ENCODE results near the gene RASL10B. TPM values are rescaled to one million over a fixed set of nuclear protein-coding genes. Genes with fewer than 3 reads are reported as not detected.

Gene RASL10B
- polyA plus RNA-seq, 4 donors = 0.27 to 1.9 (median 1.1) TPM

DNA sequence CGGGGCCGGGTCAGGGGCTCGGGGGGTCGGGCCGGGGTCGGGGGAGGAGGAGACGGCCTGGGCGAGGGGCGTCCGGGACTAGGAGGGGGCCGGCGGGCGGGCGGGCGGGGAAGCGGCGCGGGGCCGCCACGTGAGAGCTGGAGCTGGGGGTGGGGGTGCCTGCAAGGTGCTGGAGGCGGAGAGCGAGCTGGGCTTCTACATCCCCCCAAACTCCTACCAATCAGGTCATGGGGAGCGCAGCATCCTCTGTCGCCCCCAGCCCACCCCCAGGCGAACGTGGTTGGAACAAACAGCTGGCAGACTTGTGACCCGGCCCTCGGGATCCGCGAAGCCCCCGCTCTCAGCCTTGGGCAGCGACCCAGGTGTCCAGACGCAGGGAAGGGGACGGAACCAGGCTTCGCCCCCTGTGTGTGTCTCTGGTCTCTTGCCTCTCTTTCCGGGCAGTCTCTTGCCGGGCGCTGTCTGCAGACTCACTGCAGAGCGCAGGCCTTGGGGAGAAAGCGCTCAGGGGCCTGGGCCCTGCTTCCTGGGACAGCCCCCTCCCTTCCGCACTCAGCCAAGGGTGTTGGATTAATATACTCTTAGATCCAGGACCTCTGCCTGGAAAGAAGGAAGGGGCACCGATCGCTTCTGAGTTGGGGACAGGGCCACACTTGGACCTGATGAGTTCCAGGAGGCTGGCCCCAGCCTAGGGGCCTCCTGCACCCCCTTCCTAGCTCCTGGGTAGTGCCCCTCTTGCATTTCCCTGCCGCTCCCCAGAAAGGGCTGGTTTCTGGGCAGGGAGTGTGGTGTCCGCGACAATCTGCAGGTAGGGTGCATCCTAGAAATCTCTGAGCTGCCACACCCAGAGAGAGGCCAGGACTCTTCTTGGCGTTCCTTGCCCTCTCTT lies 722 bp downstream of the RASL10B start:
- no peaks in the 10 kb centered on the region for H3K27me3 ChIP-seq (ENCODE audit: control insufficient read depth in 3 of 3, insufficient read depth in 3 of 3, low read length in 3 of 3)
- no peaks in the 10 kb centered on the region for H3K9me3 ChIP-seq (ENCODE audit: control insufficient read depth in 2 of 2, insufficient read depth in 1 of 2, low read depth in 1 of 2, low read length in 1 of 2)
- H3K4me1 ChIP-seq (ENCODE audit: control insufficient read depth in 3 of 3, insufficient read depth in 2 of 3, low read depth in 1 of 3, low read length in 2 of 3) = peaks cover 0 to 22% (median 5%) of the 10 kb centered on the region in 3 donors
- H3K27ac ChIP-seq (ENCODE audit: low read depth in 1 of 3, low read length in 2 of 3) = no peak overlapping the region
- DNase-seq (peak in 1 of 2 donors; percentile 42), FAIRE-seq (no peak)
- WGBS, 3 donors = 9 to 21% (median 19%) methylated on average over 33 to 47 of the region's 47 CpGs
- H3K4me3 ChIP-seq (ENCODE audit: low read depth in 1 of 3, low read length in 3 of 3) = peak overlapping the region in 2 of 3 donors; percentile 30 to 56
- peaks cover 0 to 3% (median 2%) of the 10 kb centered on the region in 3 donors for H3K36me3 ChIP-seq (ENCODE audit: control insufficient read depth in 3 of 3, insufficient read depth in 2 of 3, low read depth in 1 of 3, low read length in 3 of 3)

DNA sequence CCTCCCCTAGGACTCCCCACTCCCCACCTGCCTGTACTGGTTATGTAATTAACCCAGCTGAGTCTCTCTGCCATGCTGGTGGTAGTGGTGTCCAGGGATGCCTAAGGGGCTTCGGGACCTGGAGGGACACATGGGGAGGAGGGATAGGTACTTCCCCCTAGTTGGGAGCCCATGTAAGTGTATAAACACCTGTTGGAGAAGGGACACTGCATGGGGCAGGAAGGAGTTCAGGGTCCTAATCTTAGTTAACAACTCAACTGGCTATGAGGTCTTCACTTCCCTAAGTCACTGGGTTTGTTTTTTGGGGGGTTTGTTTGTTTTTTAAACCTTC lies 1.3 kb downstream of the RASL10B start:
- FAIRE-seq (no peak), DNase-seq (no peak)
- Histone ChIP-seq H3K27ac (ENCODE audit: low read depth in 1 of 3, low read length in 2 of 3) (no peak overlapping the region), H3K27me3 (ENCODE audit: control insufficient read depth in 3 of 3, insufficient read depth in 3 of 3, low read length in 3 of 3) (no peaks in the 10 kb centered on the region), H3K4me1 (ENCODE audit: control insufficient read depth in 3 of 3, insufficient read depth in 2 of 3, low read depth in 1 of 3, low read length in 2 of 3) (peaks cover 0 to 16% (median 4%) of the 10 kb centered on the region in 3 donors), H3K4me3 (ENCODE audit: low read depth in 1 of 3, low read length in 3 of 3) (peak overlapping the region in 1 of 3 donors; percentile 30), H3K9me3 (ENCODE audit: control insufficient read depth in 2 of 2, insufficient read depth in 1 of 2, low read depth in 1 of 2, low read length in 1 of 2) (no peaks in the 10 kb centered on the region), H3K36me3 (ENCODE audit: control insufficient read depth in 3 of 3, insufficient read depth in 2 of 3, low read depth in 1 of 3, low read length in 3 of 3) (peaks cover 0 to 3% (median 2%) of the 10 kb centered on the region in 3 donors)
- WGBS, 3 donors = 69 to 82% (median 79%) methylated on average over 1 of the region's 1 CpG

DNA sequence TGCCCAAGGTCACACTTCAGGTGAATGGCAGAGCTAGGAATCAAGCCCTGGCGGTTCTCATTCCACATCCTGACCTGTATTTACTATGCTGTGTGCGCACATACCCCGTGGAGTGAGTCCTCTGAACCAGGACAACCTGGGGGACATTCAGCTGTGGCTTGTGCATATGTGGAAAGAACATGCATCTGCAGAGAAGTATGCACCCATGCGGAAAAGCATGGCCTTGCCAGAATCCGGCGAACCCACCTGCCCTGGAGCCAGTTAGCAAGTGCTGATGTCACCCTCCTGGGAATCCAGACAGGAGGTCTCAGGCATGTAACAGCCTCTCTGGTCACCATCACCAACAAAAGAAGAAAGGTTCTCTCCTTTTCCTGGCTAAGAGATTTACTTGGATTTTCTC lies 1.9 kb downstream of the RASL10B start:
- Histone ChIP-seq H3K9me3 (ENCODE audit: control insufficient read depth in 2 of 2, insufficient read depth in 1 of 2, low read depth in 1 of 2, low read length in 1 of 2) (no peaks in the 10 kb centered on the region), H3K4me3 (ENCODE audit: low read depth in 1 of 3, low read length in 3 of 3) (no peak overlapping the region), H3K4me1 (ENCODE audit: control insufficient read depth in 3 of 3, insufficient read depth in 2 of 3, low read depth in 1 of 3, low read length in 2 of 3) (peaks cover 0 to 12% (median 4%) of the 10 kb centered on the region in 3 donors), H3K27ac (ENCODE audit: low read depth in 1 of 3, low read length in 2 of 3) (no peak overlapping the region), H3K27me3 (ENCODE audit: control insufficient read depth in 3 of 3, insufficient read depth in 3 of 3, low read length in 3 of 3) (no peaks in the 10 kb centered on the region), H3K36me3 (ENCODE audit: control insufficient read depth in 3 of 3, insufficient read depth in 2 of 3, low read depth in 1 of 3, low read length in 3 of 3) (peaks cover 0 to 2% (median 2%) of the 10 kb centered on the region in 3 donors)
- 87 to 91% (median 87%) methylated on average over 6 of the region's 6 CpGs for WGBS, 3 donors
- DNase-seq = no peak
- no peak for FAIRE-seq

DNA sequence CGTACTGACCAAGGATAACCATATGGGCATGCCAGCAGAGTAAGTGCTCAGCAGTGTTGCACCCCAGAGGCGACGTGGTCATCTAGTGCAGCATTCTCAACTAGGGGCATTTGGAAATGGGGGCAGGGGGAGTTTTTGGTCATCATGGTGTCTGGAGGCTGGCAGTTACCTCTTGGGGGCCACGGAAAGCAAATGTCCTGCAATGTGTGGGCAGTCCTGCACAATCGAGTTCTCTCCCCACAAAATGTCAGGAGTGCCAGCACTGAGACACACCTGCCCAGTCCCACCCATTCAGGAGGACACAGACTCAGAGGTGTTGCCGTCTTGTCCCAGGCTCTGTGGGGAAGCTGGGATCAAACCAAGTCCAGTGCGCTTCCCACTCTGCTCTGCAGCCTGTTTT lies 3.0 kb downstream of the RASL10B start:
- FAIRE-seq = no peak
- H3K27ac ChIP-seq (ENCODE audit: low read depth in 1 of 3, low read length in 2 of 3) = no peak overlapping the region
- 85 to 89% (median 89%) methylated on average over 7 of the region's 7 CpGs for WGBS, 3 donors

DNA sequence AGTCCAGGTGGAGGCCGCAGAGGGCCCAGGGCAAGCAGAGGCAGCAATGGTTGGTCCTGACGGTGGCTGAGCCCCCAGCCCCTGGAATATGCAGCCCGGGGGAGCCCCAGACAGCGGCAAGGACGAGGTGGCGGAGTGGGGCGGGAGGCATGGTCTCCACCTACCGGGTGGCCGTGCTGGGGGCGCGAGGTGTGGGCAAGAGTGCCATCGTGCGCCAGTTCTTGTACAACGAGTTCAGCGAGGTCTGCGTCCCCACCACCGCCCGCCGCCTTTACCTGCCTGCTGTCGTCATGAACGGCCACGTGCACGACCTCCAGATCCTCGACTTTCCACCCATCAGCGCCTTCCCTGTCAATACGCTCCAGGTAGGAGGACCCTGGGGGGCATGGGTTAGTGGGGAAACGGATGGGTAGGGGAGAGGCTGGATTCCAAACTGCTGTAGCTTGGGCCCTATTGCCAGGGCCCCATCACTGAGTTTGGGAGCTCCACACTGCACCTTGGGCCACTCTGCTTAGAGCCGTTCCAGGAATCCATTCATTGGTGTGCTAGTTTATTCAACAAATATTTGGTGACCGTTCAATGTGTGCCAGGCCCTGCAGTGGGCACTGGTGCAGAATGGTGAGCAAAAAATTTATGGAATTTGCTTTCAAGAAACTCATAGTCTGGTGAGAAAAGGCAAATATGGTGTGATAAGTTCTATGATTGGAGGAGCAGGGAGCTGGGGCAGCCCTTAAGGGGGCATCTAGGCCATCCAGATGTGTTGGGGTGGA lies 3.8 kb downstream of the RASL10B start:
- H3K4me1 ChIP-seq (ENCODE audit: control insufficient read depth in 3 of 3, insufficient read depth in 2 of 3, low read depth in 1 of 3, low read length in 2 of 3) = peaks cover 0 to 12% (median 4%) of the 10 kb centered on the region in 3 donors
- no peaks in the 10 kb centered on the region for H3K9me3 ChIP-seq (ENCODE audit: control insufficient read depth in 2 of 2, insufficient read depth in 1 of 2, low read depth in 1 of 2, low read length in 1 of 2)
- 85 to 92% (median 89%) methylated on average over 29 of the region's 29 CpGs for WGBS, 3 donors
- H3K27me3 ChIP-seq (ENCODE audit: control insufficient read depth in 3 of 3, insufficient read depth in 3 of 3, low read length in 3 of 3) = peaks cover 0 to 3% (median 0%) of the 10 kb centered on the region in 3 donors
- H3K36me3 ChIP-seq (ENCODE audit: control insufficient read depth in 3 of 3, insufficient read depth in 2 of 3, low read depth in 1 of 3, low read length in 3 of 3) = no peaks in the 10 kb centered on the region
- H3K27ac ChIP-seq (ENCODE audit: low read depth in 1 of 3, low read length in 2 of 3) = no peak overlapping the region
- no peak overlapping the region for H3K4me3 ChIP-seq (ENCODE audit: low read depth in 1 of 3, low read length in 3 of 3)
- no peak for DNase-seq
- no peak for FAIRE-seq

More for the DNA sequence above, 3.0 kb downstream of the RASL10B start:
- H3K27me3 ChIP-seq (ENCODE audit: control insufficient read depth in 3 of 3, insufficient read depth in 3 of 3, low read length in 3 of 3) = no peaks in the 10 kb centered on the region
- no peak overlapping the region for H3K4me3 ChIP-seq (ENCODE audit: low read depth in 1 of 3, low read length in 3 of 3)
- H3K36me3 ChIP-seq (ENCODE audit: control insufficient read depth in 3 of 3, insufficient read depth in 2 of 3, low read depth in 1 of 3, low read length in 3 of 3) = no peaks in the 10 kb centered on the region
- DNase-seq = no peak
- peaks cover 0 to 12% (median 4%) of the 10 kb centered on the region in 3 donors for H3K4me1 ChIP-seq (ENCODE audit: control insufficient read depth in 3 of 3, insufficient read depth in 2 of 3, low read depth in 1 of 3, low read length in 2 of 3)
- H3K9me3 ChIP-seq (ENCODE audit: control insufficient read depth in 2 of 2, insufficient read depth in 1 of 2, low read depth in 1 of 2, low read length in 1 of 2) = no peaks in the 10 kb centered on the region

DNA sequence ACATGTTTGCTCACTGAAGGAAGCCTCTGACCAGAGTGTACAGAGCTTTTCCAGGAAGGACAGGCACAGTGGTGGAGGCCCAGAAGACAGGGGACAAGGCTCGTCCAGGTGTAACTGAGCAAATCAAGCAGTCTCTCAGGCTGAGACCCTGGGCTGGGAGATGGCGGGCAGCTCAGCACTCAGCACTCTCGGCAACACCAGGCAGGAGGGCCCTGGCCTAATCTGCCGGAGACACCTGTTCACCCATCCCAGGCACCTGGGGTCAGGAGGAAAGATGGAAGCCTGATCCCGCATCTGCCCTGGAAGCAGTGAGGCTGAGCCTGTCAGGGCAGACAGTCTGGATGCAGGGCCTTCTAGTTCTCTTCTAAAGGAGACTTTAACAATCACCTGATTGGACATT lies 4.8 kb downstream of the RASL10B start:
- H3K36me3 ChIP-seq (ENCODE audit: control insufficient read depth in 3 of 3, insufficient read depth in 2 of 3, low read depth in 1 of 3, low read length in 3 of 3) = no peaks in the 10 kb centered on the region
- 91 to 96% (median 95%) methylated on average over 5 of the region's 5 CpGs for WGBS, 3 donors
- peaks cover 0 to 5% of the 10 kb centered on the region in 2 donors for H3K9me3 ChIP-seq (ENCODE audit: control insufficient read depth in 2 of 2, insufficient read depth in 1 of 2, low read depth in 1 of 2, low read length in 1 of 2)
- H3K27me3 ChIP-seq (ENCODE audit: control insufficient read depth in 3 of 3, insufficient read depth in 3 of 3, low read length in 3 of 3) = peaks cover 0 to 12% (median 7%) of the 10 kb centered on the region in 3 donors
- H3K27ac ChIP-seq (ENCODE audit: low read depth in 1 of 3, low read length in 2 of 3) = no peak overlapping the region
- no peak for FAIRE-seq
- H3K4me3 ChIP-seq (ENCODE audit: low read depth in 1 of 3, low read length in 3 of 3) = no peak overlapping the region
- no peak for DNase-seq
- peaks cover 0 to 8% (median under 1%) of the 10 kb centered on the region in 3 donors for H3K4me1 ChIP-seq (ENCODE audit: control insufficient read depth in 3 of 3, insufficient read depth in 2 of 3, low read depth in 1 of 3, low read length in 2 of 3)

DNA sequence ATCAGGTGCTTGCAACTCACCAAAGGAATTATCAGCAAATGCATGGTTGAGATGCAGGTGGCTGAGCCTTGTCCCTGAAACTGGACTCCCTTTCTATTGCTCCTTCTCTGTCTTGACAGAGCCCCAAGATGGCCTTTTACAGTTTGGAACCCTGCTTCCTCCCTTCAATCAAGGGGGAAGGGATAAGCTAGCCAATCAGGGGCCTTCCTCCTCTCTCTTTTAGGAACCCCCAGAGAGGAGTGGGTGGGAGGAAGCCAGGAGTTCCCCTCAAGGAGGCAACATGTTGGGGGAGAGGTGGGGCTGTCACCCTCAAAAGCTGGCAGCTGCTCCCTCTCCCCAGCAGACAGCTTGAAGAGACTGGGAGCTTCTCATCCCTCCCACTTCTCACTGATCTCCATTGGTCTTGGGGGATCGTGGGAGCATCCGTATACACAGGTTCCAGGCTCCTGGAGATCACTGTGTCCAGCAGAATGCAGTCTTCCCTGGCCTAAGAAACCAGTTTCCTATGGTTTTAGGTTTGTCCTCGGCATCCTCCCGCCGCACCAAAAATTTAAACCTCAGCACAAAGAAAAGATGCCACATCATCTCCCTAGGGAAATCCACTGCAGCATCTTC lies 7.2 kb downstream of the RASL10B start:
- H3K27me3 ChIP-seq (ENCODE audit: control insufficient read depth in 3 of 3, insufficient read depth in 3 of 3, low read length in 3 of 3) = peaks cover 0 to 35% (median 18%) of the 10 kb centered on the region in 3 donors
- peaks cover 0 to 5% of the 10 kb centered on the region in 2 donors for H3K9me3 ChIP-seq (ENCODE audit: control insufficient read depth in 2 of 2, insufficient read depth in 1 of 2, low read depth in 1 of 2, low read length in 1 of 2)
- DNase-seq (no peak), FAIRE-seq (no peak)
- no peaks in the 10 kb centered on the region for H3K36me3 ChIP-seq (ENCODE audit: control insufficient read depth in 3 of 3, insufficient read depth in 2 of 3, low read depth in 1 of 3, low read length in 3 of 3)
- no peak overlapping the region for H3K4me3 ChIP-seq (ENCODE audit: low read depth in 1 of 3, low read length in 3 of 3)
- no peak overlapping the region for H3K27ac ChIP-seq (ENCODE audit: low read depth in 1 of 3, low read length in 2 of 3)
- 77 to 85% (median 79%) methylated on average over 5 of the region's 5 CpGs for WGBS, 3 donors
- H3K4me1 ChIP-seq (ENCODE audit: control insufficient read depth in 3 of 3, insufficient read depth in 2 of 3, low read depth in 1 of 3, low read length in 2 of 3) = no peaks in the 10 kb centered on the region

DNA sequence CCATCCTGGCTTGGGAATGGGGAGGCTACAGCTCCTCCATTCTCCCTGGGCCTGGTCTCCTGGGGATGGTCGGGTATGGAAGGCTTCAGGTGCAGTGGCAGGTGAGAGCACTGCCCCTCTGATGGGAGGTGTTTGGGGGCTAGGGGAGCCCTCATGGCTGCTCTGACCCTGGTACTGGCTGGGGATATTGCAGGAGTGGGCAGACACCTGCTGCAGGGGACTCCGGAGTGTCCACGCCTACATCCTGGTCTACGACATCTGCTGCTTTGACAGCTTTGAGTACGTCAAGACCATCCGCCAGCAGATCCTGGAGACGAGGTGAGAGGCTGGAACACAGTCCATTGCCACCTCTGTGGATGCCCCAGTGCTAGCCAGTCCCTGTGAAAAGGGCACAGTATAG lies 8.8 kb downstream of the RASL10B start:
- Histone ChIP-seq H3K4me3 (ENCODE audit: low read depth in 1 of 3, low read length in 3 of 3) (no peak overlapping the region), H3K36me3 (ENCODE audit: control insufficient read depth in 3 of 3, insufficient read depth in 2 of 3, low read depth in 1 of 3, low read length in 3 of 3) (no peaks in the 10 kb centered on the region), H3K27ac (ENCODE audit: low read depth in 1 of 3, low read length in 2 of 3) (no peak overlapping the region), H3K9me3 (ENCODE audit: control insufficient read depth in 2 of 2, insufficient read depth in 1 of 2, low read depth in 1 of 2, low read length in 1 of 2) (peaks cover 0 to 5% of the 10 kb centered on the region in 2 donors), H3K27me3 (ENCODE audit: control insufficient read depth in 3 of 3, insufficient read depth in 3 of 3, low read length in 3 of 3) (peaks cover 0 to 36% (median 18%) of the 10 kb centered on the region in 3 donors), H3K4me1 (ENCODE audit: control insufficient read depth in 3 of 3, insufficient read depth in 2 of 3, low read depth in 1 of 3, low read length in 2 of 3) (no peaks in the 10 kb centered on the region)
- DNase-seq (no peak), FAIRE-seq (no peak)
- WGBS, 3 donors = 88 to 93% (median 90%) methylated on average over 7 of the region's 7 CpGs
